Measurements from ENCODE around the gene PTPRN2. TPM values are rescaled to one million over a fixed set of nuclear protein-coding genes. Genes with fewer than 3 reads are reported as not detected.

Gene PTPRN2
- total and polyA plus RNA-seq, 2 of the 8 experiments (the other 6 are each of a cell fraction or from before 2014, with no cell fraction given): 2.6 to 4.5 TPM

DNA sequence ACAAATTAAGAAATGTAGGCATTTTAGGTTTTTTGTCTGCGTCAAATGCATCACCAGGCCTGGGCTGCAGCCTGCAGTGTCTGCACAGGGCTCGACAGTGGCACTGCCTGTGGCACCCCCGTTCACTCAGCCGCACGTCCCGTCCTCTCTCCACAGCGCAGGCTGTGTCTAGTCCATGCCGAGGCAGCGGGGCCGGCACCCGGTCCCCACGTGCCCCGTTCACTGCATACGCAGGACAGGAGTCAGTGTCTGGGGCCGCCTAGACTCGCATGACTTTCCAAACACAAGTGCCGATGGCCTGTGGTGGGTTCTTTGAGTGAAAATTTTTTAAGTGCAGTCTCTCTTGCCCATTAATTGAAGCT lies 446.4 kb downstream of the PTPRN2 start:
- no peak overlapping the region for H3K4ac ChIP-seq (replicated peaks; ENCODE audit: insufficient read length, low read depth, low read length)
- no peak overlapping the region for H2BK12ac ChIP-seq (ENCODE audit: low read depth, low read length)
- H3K27ac ChIP-seq (ENCODE audit: low read depth, low read length): no peak overlapping the region
- H3K9me3 ChIP-seq (ENCODE audit: insufficient read depth in 2 of 2, low read depth in 1 of 2, low read length in 1 of 2): peaks cover 5 to 67% of the 10 kb centered on the region in 2 experiments; a peak in 3 of 4 replicates
- H3K4me2 ChIP-seq (ENCODE audit: insufficient read depth in 1 of 2, low read depth in 2 of 2, low read length in 2 of 2): no peak overlapping the region
- no peak overlapping the region for H4K8ac ChIP-seq (ENCODE audit: extremely low read depth, insufficient read depth, low read length)
- H3K4me1 ChIP-seq (replicated peaks in 1 of 4; ENCODE audit: control insufficient read depth in 3 of 4, insufficient read depth in 4 of 4, low read length in 3 of 4): no peaks in the 10 kb centered on the region
- H3K27me3 ChIP-seq (replicated peaks in 1 of 4; ENCODE audit: control insufficient read depth in 3 of 4, extremely low read depth in 1 of 4, insufficient read depth in 3 of 4, low read length in 3 of 4): no peaks in the 10 kb centered on the region
- no peaks in the 10 kb centered on the region for H3K79me2 ChIP-seq (ENCODE audit: control insufficient read depth in 1 of 2, insufficient read depth in 2 of 2, low read length in 2 of 2)
- H3K4me3 ChIP-seq (ENCODE audit: extremely low read depth in 1 of 4, insufficient read depth in 2 of 4, low read depth in 3 of 4, low read length in 4 of 4): no peak overlapping the region
- FAIRE-seq (no peak), DNase-seq (ENCODE audit: low read depth in 1 of 2, low spot score in 2 of 2) (no peak)
- no peak overlapping the region for H3K56ac ChIP-seq (replicated peaks; ENCODE audit: insufficient read length, low read depth, low read length)
- H2BK5ac ChIP-seq (ENCODE audit: low read depth, low read length): no peak overlapping the region
- no peak overlapping the region for H4K5ac ChIP-seq (ENCODE audit: insufficient read length, low read depth, low read length)
- no peaks in the 10 kb centered on the region for H3K23me2 ChIP-seq (ENCODE audit: low read depth, low read length)
- H2BK15ac ChIP-seq (ENCODE audit: low read length): no peak overlapping the region
- no peak overlapping the region for H4K91ac ChIP-seq (replicated peaks; ENCODE audit: insufficient read length, low read length)
- H3K79me1 ChIP-seq (ENCODE audit: low read depth, low read length): no peaks in the 10 kb centered on the region
- H3K36me3 ChIP-seq (ENCODE audit: control insufficient read depth in 2 of 4, insufficient read depth in 4 of 4, low read length in 3 of 4): no peaks in the 10 kb centered on the region
- H2AFZ ChIP-seq (ENCODE audit: low read length): no peak overlapping the region
- TF ChIP-seq, protein P1, sequence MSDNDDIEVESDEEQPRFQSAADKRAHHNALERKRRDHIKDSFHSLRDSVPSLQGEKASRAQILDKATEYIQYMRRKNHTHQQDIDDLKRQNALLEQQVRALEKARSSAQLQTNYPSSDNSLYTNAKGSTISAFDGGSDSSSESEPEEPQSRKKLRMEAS (IDR thresholded peaks at IDR 0.05): no peak
- no peak for TF ChIP-seq CEBPB (IDR thresholded peaks at IDR 0.05; ENCODE audit: low read depth, low read length)
- H2BK20ac ChIP-seq (ENCODE audit: low read length): no peak overlapping the region
- H3K18ac ChIP-seq (ENCODE audit: extremely low read depth, low read length): no peak overlapping the region
- H3K9ac ChIP-seq (replicated peaks in 1 of 4; ENCODE audit: extremely low read depth in 1 of 4, low read depth in 3 of 4, low read length in 3 of 4): no peak overlapping the region
- no peak overlapping the region for H2BK120ac ChIP-seq (replicated peaks; ENCODE audit: low read depth, low read length)
- H4K20me1 ChIP-seq (replicated peaks in 1 of 2; ENCODE audit: control insufficient read depth in 1 of 2, insufficient read depth in 2 of 2, low read length in 2 of 2): no peaks in the 10 kb centered on the region
- no peak overlapping the region for H3K14ac ChIP-seq (ENCODE audit: insufficient read length)
- 93% methylated on average over 15 of the region's 17 CpGs; no CpG with 5 or more reads in 1 of the 2 experiments for WGBS, 2 experiments (ENCODE audit: extremely low coverage in 1 of 2, insufficient coverage in 1 of 2, insufficient read length in 1 of 2, insufficient replicate concordance in 2 of 2, low coverage in 1 of 2, low lambda C conversion rate in 2 of 2, missing lambda C conversion rate in 1 of 2)
- H3K23ac ChIP-seq (ENCODE audit: insufficient read length): no peak overlapping the region
- ChIA-PET CTCF (ENCODE audit: partially characterized antibody) (no interaction called here), POLR2A (ENCODE audit: partially characterized antibody) (no interaction called here)
- no peak overlapping the region for H2AK5ac ChIP-seq (ENCODE audit: low read depth, low read length)

Data from H1 (cell line).